Activated naive CD8-positive, alpha-beta T cell treated with anti-CD3 and anti-CD28 coated beads, Interleukin-2, amount 10 ng/mL, durations not matched to agents 7 days and 5 days (primary cell): ENCODE measurements around the gene CAMK1G. TPM values are rescaled to one million over a fixed set of nuclear protein-coding genes. Genes with fewer than 3 reads are reported as not detected.
A peak's percentile ranks its signal among the peaks of the same experiment; 100 is the strongest.

Experiments used
- ATAC-seq: fragments of 150-1000 bp; cut with Tn5 transposase; one replicate; pipeline ENCODE4 v1.10.0; 2021; ENCODE audit warnings: low read depth, moderate library complexity
- POLR2A ChIA-PET: fragments of 350-600 bp; sonication (Branson Sonifier 250); formaldehyde crosslinking; loops from one replicate; lab custom pipeline; 2021; ENCODE audit warnings: antibody characterized with exemption; lab: Charles Lee
- DNase-seq: peaks from one replicate; pipeline ENCODE4 v3.0.0; 2021
- H3K27ac Mint-ChIP-seq: one replicate; pipeline ENCODE4 v1.8.0; 2022; ENCODE audit warnings: mild to moderate bottlenecking, mixed read lengths
- H3K27me3 Mint-ChIP-seq: one replicate; pipeline ENCODE4 v1.8.0; 2022; ENCODE audit warnings: mild to moderate bottlenecking, moderate library complexity, mixed read lengths
- H3K36me3 Mint-ChIP-seq: one replicate; pipeline ENCODE4 v1.8.0; 2021; ENCODE audit warnings: mild to moderate bottlenecking, mixed read lengths
- H3K4me1 Mint-ChIP-seq: one replicate; pipeline ENCODE4 v1.8.0; 2021; ENCODE audit warnings: mixed read lengths
- H3K4me3 Mint-ChIP-seq: one replicate; pipeline ENCODE4 v1.8.0; 2022; ENCODE audit warnings: mild to moderate bottlenecking, moderate library complexity, mixed read lengths
- H3K9me3 Mint-ChIP-seq: one replicate; pipeline ENCODE4 v1.8.0; 2021; ENCODE audit warnings: mixed read lengths
- total RNA-seq, 2 experiments: library from RNA; stranded (reverse); gene quantifications; one replicate each; pipeline ENCODE4 v1.2.3, GENCODE V29; 2021

CAMK1G gene
- total RNA-seq, 2 experiments from 2014 or later: not detected

- POLR2A ChIA-PET: no interaction called here
- no peaks in the 10 kb centered on the region for H3K36me3 Mint-ChIP-seq
- no peak overlapping the region for H3K4me3 Mint-ChIP-seq
- no peaks in the 10 kb centered on the region for H3K4me1 Mint-ChIP-seq
- ATAC-seq (no peak), DNase-seq (no peak)
- H3K9me3 Mint-ChIP-seq: no peaks in the 10 kb centered on the region
- no peak overlapping the region for H3K27ac Mint-ChIP-seq
- H3K27me3 Mint-ChIP-seq: peaks cover 4% of the 10 kb centered on the region
These were observed 37.8 kb downstream of the CAMK1G start for GRCh38 chr1:209621286-209621685.

GRCh38 chr1:209621741-209622655 lies 38.5 kb downstream of the CAMK1G start:
- no peak for DNase-seq
- ATAC-seq: no peak
- H3K27me3 Mint-ChIP-seq: peaks cover 4% of the 10 kb centered on the region
- H3K4me3 Mint-ChIP-seq: no peak overlapping the region
- POLR2A ChIA-PET: no interaction called here
- H3K27ac Mint-ChIP-seq: no peak overlapping the region
- H3K9me3 Mint-ChIP-seq: no peaks in the 10 kb centered on the region
- no peaks in the 10 kb centered on the region for H3K4me1 Mint-ChIP-seq
- no peaks in the 10 kb centered on the region for H3K36me3 Mint-ChIP-seq

- Mint-ChIP-seq H3K4me1 (peaks cover 2% of the 10 kb centered on the region), H3K27me3 (peaks cover 4% of the 10 kb centered on the region), H3K9me3 (no peaks in the 10 kb centered on the region), H3K4me3 (no peak overlapping the region), H3K27ac (no peak overlapping the region), H3K36me3 (no peaks in the 10 kb centered on the region)
- POLR2A ChIA-PET: no interaction called here
- DNase-seq (no peak), ATAC-seq (no peak)
These were observed 39.6 kb downstream of the CAMK1G start for GRCh38 chr1:209622841-209623829.

- Mint-ChIP-seq H3K27me3 (peaks cover 7% of the 10 kb centered on the region), H3K4me3 (no peak overlapping the region), H3K36me3 (no peaks in the 10 kb centered on the region), H3K9me3 (no peaks in the 10 kb centered on the region), H3K27ac (no peak overlapping the region), H3K4me1 (peaks cover 2% of the 10 kb centered on the region)
- POLR2A ChIA-PET: no interaction called here
- ATAC-seq (no peak), DNase-seq (no peak)
These were observed 41.3 kb downstream of the CAMK1G start for GRCh38 chr1:209624558-209625549.

- no peaks in the 10 kb centered on the region for H3K9me3 Mint-ChIP-seq
- DNase-seq: no peak
- no peaks in the 10 kb centered on the region for H3K36me3 Mint-ChIP-seq
- peaks cover 7% of the 10 kb centered on the region for H3K27me3 Mint-ChIP-seq
- POLR2A ChIA-PET: no interaction called here
- no peak overlapping the region for H3K4me3 Mint-ChIP-seq
- ATAC-seq: no peak
- H3K4me1 Mint-ChIP-seq: peaks cover 2% of the 10 kb centered on the region
- no peak overlapping the region for H3K27ac Mint-ChIP-seq
These were observed 42.3 kb downstream of the CAMK1G start for GRCh38 chr1:209625791-209626285.

- H3K36me3 Mint-ChIP-seq: no peaks in the 10 kb centered on the region
- H3K27me3 Mint-ChIP-seq: peaks cover 7% of the 10 kb centered on the region
- ATAC-seq: no peak
- no peak overlapping the region for H3K27ac Mint-ChIP-seq
- no peak overlapping the region for H3K4me3 Mint-ChIP-seq
- POLR2A ChIA-PET: no interaction called here
- H3K4me1 Mint-ChIP-seq: peaks cover 2% of the 10 kb centered on the region
- H3K9me3 Mint-ChIP-seq: no peaks in the 10 kb centered on the region
- DNase-seq: no peak
These were observed 43.0 kb downstream of the CAMK1G start for GRCh38 chr1:209626346-209627026.

GRCh38 chr1:209627027-209627731 lies 43.7 kb downstream of the CAMK1G start:
- no peak overlapping the region for H3K27ac Mint-ChIP-seq
- peaks cover 7% of the 10 kb centered on the region for H3K27me3 Mint-ChIP-seq
- H3K36me3 Mint-ChIP-seq: no peaks in the 10 kb centered on the region
- POLR2A ChIA-PET: interaction anchor here (0.8 kb wide), 1 partner anchor 25 kb away, joined by 3 read pairs; no protein-coding TSS in a partner anchor
- H3K4me3 Mint-ChIP-seq: no peak overlapping the region
- peaks cover 2% of the 10 kb centered on the region for H3K4me1 Mint-ChIP-seq
- no peaks in the 10 kb centered on the region for H3K9me3 Mint-ChIP-seq
- ATAC-seq (no peak), DNase-seq (peak; percentile 41)

GRCh38 chr1:209627732-209628196 lies 44.2 kb downstream of the CAMK1G start:
- Mint-ChIP-seq H3K27me3 (peaks cover 7% of the 10 kb centered on the region), H3K4me3 (no peak overlapping the region), H3K36me3 (no peaks in the 10 kb centered on the region), H3K9me3 (no peaks in the 10 kb centered on the region), H3K27ac (no peak overlapping the region), H3K4me1 (peaks cover 2% of the 10 kb centered on the region)
- DNase-seq (peak; percentile 87), ATAC-seq (peak; percentile 88)
- POLR2A ChIA-PET: interaction anchor here (0.8 kb wide), 1 partner anchor 26 kb away, joined by 3 read pairs; no protein-coding TSS in a partner anchor

- Mint-ChIP-seq H3K4me1 (peaks cover 2% of the 10 kb centered on the region), H3K9me3 (no peaks in the 10 kb centered on the region), H3K27me3 (peaks cover 6% of the 10 kb centered on the region), H3K27ac (no peak overlapping the region), H3K36me3 (no peaks in the 10 kb centered on the region), H3K4me3 (no peak overlapping the region)
- no peak for DNase-seq
- ATAC-seq: no peak
- POLR2A ChIA-PET: no interaction called here
These were observed 45.2 kb downstream of the CAMK1G start for GRCh38 chr1:209628618-209629299.

- H3K9me3 Mint-ChIP-seq: no peaks in the 10 kb centered on the region
- no peaks in the 10 kb centered on the region for H3K36me3 Mint-ChIP-seq
These were observed 46.3 kb downstream of the CAMK1G start for GRCh38 chr1:209629621-209630382.

More at GRCh38 chr1:209629621-209630382, 46.3 kb downstream of the CAMK1G start:
- DNase-seq: no peak
- H3K27ac Mint-ChIP-seq: no peak overlapping the region
- peaks cover 3% of the 10 kb centered on the region for H3K4me1 Mint-ChIP-seq
- no peak for ATAC-seq
- H3K4me3 Mint-ChIP-seq: no peak overlapping the region
- H3K27me3 Mint-ChIP-seq: peaks cover 3% of the 10 kb centered on the region
- POLR2A ChIA-PET: no interaction called here
